LoVo (cell line): ENCODE measurements around the gene AMD1.
"Not testable (repeated sequence)": the region's sequence is repeated elsewhere in the genome, so short reads cannot be mapped to it uniquely, and the experiment has no call there.

Experiments used
- DNase-seq: peaks from one replicate; pipeline ENCODE4 v3.0.0-alpha.2; 2016; ENCODE audit warnings: low spot score

Gene AMD1

GRCh38 chr6:110873981-110874879 lies at the start of gene AMD1:
Gene AMD1 (plus strand): TSS chr6:110874785. CDS start chr6:110875106, 321 bp downstream.
- peak; percentile 97 for DNase-seq

- DNase-seq, result no peak
These were observed 48.1 kb upstream of the AMD1 start for GRCh38 chr6:110826236-110827129.

- DNase-seq, result no peak
These were observed 46.2 kb upstream of the AMD1 start for GRCh38 chr6:110828396-110828795.

- DNase-seq, result no peak
These were observed 43.2 kb upstream of the AMD1 start for GRCh38 chr6:110831405-110831804.

- DNase-seq, result no peak
These were observed 40.8 kb upstream of the AMD1 start for GRCh38 chr6:110833831-110834230.

GRCh38 chr6:110835751-110836150 lies 38.8 kb upstream of the AMD1 start:
- not testable (repeated sequence) for DNase-seq

- no peak for DNase-seq
These were observed 33.3 kb upstream of the AMD1 start for GRCh38 chr6:110841266-110841665.

- DNase-seq, result no peak
These were observed 24.8 kb upstream of the AMD1 start for GRCh38 chr6:110849781-110850180.

- no peak for DNase-seq
These were observed 21.8 kb upstream of the AMD1 start for GRCh38 chr6:110852773-110853172.

GRCh38 chr6:110853754-110854477 lies 20.7 kb upstream of the AMD1 start:
- DNase-seq, result no peak

GRCh38 chr6:110856296-110856695 lies 18.3 kb upstream of the AMD1 start:
- DNase-seq, result no peak

- DNase-seq, result no peak
These were observed 16.6 kb upstream of the AMD1 start for GRCh38 chr6:110858016-110858415.

- no peak for DNase-seq
These were observed 15.9 kb upstream of the AMD1 start for GRCh38 chr6:110858562-110859214.

- DNase-seq, result no peak
These were observed 15.2 kb upstream of the AMD1 start for GRCh38 chr6:110859335-110859792.

- DNase-seq, result no peak
These were observed 9.8 kb upstream of the AMD1 start for GRCh38 chr6:110864824-110865223.

- DNase-seq, result no peak
These were observed 429 bp downstream of the AMD1 start for GRCh38 chr6:110874880-110875547.

GRCh38 chr6:110875548-110876169 lies 1.1 kb downstream of the AMD1 start:
- DNase-seq, result peak; percentile 46

GRCh38 chr6:110876170-110876773 lies 1.7 kb downstream of the AMD1 start:
- peak; percentile 85 for DNase-seq

GRCh38 chr6:110876806-110877564 lies 2.4 kb downstream of the AMD1 start:
- DNase-seq, result no peak
